NCI-H2107 treated with DMSO at 0.1 percent for 48 hours (cell line): ENCODE measurements around the gene AIG1.
"Not testable (repeated sequence)": the region's sequence is repeated elsewhere in the genome, so short reads cannot be mapped to it uniquely, and the experiment has no call there.

ENCODE experiments used
- DNase-seq: peaks from one replicate; lab custom pipeline; 2025; ENCODE audit not compliant: unreplicated experiment; lab: John Stamatoyannopoulos, UW

Gene AIG1

DNA sequence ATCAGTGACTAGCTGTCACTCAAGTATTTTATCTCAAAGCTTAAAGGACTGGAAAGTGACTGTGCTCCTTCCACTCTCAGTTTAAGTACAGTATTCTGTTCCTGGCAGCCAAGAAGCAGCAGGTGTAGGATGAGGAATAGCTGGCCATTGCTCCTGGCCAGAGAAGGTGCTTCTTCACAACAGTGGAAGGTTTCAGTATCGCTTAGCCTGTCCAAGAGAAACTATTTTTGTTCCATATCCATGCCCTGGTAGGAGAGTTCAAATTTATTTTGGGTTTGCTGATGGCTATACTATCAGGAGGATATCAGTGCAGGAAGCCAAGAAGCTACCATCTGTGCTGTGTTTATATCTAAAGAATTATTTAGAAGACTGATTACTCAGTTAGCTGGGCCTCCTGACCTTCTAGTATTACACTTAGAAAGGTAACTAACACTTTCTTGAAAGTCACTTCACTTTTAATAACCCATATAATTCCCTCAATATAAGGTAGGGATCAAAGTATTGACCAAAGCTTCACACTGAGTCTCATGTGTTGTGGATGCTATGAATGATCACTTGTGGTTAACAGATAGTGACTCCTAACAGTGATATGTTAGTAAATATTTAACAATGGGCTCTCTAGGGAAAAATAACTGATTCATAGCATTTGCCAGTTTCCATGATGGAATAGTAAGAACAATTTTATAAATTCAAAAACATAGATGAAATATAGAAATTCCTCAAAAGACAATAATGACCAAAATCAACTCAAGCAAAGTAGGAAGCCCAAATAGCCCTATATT, 99.9 kb downstream of the AIG1 start:
- DNase-seq, result no peak

DNA sequence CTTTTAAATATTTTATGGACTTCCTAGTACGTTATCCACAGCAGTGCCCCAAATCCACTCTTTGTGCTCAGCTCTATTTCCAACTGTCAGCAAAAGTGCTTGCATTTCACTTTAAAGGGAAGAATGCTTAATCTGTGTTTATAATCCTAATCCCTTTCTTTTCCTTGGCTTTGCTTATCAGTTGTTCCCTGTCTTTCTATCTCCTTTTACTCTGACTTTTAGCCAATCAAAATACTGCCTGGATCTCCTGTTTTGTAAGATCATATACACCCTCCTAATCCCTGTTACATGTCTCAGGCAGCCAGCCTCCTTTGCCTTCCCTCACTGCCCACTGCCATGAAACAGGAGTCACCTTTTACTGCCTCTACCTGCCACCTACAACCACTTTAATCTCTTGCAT, 102.9 kb downstream of the AIG1 start:
- no peak for DNase-seq

DNA sequence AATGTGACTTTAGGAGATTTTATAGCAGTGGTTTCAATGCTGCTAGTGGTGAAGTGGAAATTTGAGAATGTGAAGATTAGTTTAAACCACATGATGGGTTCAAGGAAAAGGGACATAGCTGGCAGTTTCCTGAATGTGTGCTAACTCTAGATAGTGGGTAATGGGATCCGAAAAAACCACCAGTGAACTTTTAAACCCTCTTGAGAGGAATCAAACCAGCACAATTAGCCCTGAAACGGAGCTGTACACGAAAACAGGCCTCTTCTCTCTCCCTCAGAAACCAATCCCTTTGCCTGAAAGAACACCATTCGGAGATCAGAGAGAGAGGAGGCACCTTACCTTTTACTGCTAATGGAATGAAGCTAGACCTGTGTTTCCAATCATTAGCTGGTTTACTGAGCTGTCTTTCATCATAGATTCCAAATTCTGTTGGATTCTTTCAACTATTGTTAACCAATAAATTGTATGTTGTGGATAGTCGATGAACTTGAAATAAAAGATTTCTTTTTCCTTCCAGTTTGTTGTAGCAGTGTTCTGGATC, 103.9 kb downstream of the AIG1 start:
- peak; percentile 84 for DNase-seq

DNA sequence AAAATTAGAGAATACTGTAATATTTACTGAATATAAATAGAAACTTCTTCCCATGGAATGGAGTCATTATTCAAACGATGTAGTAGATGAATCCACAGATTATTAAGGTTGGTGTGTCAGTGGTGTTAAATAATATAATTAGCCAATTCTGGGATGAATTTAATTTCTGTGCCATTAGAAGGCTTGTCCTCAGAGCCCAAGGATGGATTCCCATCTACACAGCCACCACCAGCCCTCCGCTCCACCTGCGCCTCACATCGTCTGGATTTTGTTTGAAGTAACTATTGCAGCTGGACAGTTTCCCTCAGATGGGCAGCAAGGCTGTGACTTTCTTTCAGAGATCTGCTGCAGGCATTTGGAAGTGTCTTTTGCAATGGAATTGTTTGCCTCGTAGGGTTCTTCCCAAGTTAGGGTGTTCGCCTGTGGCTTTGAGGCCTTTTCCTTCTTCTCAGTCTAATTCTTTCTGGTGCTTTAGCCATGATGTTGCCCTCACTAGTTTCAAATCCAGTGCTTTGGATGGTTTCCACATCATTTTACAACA, 104.7 kb downstream of the AIG1 start:
- DNase-seq, result no peak

DNA sequence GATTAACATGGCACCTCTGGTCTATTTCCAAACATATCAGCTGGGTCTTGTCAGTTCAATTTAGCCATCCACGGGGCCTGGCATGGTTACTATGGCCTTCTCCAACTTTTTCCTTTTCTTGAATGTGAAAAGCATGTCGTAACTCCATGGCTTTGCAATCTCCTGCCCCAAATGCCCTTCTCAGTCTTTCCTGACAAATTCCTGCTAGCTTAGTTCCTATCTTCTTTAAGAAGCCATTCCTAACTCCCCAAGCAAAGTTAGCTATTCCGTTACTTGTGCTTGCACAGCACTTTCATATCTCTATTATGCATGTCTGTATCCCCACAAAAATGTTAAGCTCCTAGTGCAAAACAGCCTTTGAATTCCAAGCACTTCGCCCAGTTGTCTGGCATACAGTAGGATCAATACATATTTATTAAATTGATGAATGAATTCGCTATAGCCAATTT, 105.6 kb downstream of the AIG1 start:
- no peak for DNase-seq

DNA sequence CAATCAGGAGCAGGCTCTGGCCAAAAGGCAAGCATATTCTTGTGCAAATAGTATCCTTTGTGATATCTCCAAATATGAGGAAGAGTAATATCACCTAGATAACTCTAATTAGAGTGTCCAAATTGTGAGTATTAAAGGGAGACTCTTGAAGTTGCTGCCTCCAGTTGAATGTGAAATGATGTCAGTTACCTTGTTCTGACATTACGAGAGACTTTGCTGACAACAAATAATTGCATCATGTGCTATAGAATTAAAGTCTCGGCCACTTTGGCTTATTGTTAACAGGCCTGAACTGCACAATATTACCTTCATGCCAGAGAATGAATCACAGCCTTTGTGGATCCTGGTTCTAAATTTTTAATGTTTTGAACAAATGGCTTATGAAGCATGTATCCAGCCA, 106.5 kb downstream of the AIG1 start:
- DNase-seq, result no peak

DNA sequence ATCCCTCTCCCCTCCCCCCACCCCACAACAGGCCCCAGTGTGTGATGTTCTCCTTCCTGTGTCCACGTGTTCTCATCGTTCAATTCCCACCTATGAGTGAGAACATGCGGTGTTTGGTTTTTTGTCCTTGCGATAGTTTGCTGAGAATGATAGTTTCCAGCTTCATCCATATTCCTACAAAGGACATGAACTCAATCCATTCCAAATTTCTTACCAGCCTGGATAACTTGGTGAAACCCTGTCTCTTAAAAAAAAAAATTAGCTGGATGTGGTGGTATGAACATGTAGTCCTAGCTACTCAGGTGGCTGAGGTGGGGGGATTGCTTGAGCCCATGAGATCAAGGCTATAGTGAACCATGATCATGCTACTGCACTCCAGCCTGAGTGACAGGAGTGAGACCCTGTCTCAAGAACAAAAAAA, 107.7 kb downstream of the AIG1 start:
- DNase-seq, result not testable (repeated sequence)

DNA sequence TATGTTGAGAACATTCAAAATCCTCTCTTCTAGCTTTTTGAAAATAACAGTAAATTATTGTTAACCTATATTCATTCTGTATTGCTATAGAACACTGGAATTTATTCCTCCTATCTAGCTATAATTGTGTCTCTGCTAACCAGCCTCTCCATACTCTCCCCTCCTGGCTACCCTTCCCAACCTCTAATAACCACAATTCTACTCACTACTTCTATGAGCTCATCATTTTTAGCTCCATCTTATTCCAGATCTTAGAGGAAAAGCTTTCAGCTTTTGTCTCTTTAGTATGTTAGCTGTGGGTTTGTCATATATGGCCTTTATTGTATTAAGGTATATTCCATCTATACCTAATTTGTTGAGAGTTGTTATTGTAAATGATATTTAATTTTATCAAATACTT, 108.8 kb downstream of the AIG1 start:
- DNase-seq, result no peak

DNA sequence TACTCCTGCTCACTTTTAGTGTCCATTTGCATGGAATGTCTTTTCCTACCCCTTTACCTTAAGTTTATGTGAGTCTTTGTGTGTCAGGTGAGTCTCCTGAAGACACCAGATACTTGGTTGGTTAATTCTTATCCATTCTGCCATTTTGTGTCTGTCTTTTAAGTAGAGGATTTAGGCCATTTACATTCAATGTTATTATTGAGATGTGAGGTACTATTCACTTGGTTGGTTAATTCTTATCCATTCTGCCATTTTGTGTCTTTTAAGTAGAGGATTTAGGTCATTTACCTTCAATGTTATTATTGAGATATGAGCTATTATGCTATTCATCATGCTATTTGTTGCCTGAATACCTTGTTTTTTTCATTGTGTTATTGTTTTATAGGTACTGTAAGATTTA, 113.8 kb downstream of the AIG1 start:
- DNase-seq, result no peak

DNA sequence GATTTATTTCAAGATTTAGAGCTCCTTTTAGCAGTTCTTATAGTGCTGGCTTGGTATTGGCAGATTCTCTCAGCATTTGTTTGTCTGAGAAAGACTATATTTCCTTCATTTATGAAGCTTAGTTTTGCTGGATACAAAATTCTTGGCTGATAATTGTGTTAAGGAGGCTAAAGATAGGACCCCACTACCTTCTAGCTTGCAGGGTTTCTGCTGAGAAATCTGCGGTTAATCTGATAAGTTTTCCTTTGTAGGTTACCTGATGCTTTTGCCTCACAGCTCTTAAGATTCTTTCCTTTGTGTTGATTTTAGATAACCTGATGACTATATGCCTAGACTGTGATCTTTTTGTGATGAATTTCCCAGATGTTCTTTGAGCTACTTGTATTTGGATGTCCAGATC, 114.3 kb downstream of the AIG1 start:
- DNase-seq, result no peak

DNA sequence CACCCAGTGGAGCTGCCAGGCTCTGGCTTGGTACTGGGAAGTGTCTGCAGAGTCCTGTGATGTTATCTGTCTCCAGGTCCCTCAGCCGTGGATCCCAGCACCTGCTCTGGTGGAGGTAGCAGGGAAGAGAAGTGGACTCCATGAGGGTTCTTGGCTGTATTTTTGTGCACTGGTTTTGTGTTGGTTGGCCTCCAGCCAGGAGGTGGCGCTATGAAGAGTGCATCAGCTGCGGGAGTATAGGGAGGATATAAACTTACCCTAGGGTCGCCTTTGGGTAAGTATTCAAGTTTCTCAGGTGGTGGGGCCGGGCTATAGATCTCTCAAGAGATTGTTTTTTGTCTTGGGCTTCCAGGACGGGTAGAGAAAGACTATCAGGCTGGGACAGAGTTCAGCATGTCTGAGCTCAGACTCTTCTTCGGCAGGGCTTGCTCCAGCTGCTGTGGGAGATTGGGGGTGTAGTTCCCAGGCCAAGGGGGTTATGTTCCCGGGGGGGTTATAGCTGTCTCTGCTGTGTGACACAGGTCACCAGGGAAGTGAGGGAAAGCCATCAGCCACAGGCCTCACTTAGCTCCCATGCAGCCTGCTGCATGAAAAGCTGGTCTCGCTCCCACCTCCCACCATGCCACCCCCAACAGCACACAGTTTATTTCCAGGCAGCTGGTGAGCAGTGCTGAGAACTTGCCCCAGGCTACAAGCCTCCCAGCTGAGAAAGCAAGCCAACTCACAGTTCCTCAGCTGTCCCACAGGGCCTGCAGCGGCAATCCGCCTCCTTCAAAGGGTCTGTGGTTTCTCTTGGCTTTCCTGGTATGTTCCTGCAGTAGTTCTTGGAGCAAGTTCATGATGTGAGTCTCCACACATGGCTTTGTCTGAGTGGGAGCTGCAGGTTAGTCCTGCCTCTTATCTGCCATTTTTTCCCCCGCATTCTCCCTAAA, 115.7 kb downstream of the AIG1 start:
- no peak for DNase-seq

DNA sequence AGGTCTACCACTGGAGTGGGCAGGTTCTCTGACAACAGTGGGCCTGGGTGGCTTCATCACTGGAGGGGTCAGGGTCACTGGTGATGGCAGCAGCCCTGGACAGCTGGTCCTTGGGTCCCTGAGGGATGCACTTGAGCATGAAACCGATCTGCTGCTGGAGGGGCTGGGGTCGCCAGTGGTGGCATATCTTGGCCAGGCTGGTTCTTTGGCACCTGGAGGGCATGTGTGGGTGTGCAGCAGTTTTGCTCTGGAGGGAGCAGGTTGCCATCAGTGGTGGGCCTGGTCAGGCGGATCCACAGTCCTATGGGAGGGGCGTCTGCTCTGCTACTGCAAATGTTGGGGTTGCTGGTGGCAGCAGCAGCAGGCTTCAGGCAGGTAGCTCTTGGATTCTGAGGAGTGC, 117.0 kb downstream of the AIG1 start:
- no peak for DNase-seq

DNA sequence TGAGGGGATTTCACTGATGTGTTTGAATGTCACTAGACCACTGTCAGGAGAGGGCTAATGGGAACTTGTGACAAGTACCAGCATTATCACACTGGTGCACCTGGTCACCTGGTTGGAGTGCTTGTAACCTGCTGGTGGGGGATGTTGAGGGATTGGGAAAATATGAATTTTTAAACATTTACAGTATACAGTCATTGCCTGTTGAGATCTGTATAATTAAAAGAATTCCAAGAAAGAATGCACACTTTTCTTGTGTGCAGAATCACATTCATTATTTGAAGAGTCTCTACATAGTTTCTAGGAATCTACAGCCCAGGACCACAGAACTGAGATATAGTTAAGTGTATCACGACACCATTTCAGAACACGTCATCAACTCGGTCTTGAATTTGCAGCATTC, 118.4 kb downstream of the AIG1 start:
- DNase-seq, result no peak

DNA sequence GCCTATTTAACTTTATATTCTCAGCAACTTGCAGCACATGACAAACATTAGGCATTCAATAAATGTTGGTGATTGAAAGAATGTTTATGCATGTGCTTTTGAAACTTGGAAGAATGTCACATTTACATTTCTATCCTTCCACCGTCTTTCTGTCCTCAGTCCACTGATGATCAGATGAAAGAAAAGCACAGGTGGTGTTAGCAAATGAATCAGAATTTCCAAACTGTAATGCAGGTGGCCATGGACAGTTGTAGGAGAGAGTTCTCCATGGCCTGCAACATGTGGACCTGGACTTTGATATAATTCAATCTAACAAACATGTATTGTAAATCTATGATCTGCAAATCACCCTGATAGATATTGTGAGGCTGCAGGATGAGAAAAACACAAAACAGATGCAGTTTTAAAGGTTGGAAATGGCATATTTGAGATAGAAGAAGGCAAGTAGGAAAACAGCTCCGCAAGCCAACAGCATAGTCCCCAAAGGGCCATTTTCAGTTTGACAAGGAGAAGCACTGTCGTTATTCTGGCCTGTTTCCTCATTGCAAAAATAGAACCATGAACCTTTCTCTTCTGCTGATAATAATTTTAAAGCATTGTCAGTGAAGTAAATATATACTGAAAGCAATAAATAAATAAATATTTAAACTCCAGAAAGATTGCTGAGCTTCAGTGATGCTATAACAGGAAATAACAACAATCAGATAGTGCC, 119.4 kb downstream of the AIG1 start:
- no peak for DNase-seq

DNA sequence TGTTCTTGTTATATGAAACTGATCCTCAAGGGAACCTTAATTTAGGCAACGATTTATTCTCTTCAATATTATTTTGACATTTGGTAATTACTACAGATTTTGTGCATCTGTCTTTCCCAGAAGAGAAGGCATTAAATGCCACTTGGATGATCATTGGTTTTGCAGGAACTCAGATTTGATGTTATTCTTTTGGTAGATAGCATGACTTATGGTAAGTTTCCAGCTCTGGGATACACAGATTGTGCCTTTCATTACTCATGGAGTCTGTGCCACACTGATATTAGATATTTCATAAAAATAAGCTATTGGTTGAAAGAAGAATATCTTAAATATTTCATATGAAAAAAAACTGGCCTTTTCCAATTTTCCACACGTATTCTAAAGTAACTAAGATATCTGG, 120.1 kb downstream of the AIG1 start:
- no peak for DNase-seq

DNA sequence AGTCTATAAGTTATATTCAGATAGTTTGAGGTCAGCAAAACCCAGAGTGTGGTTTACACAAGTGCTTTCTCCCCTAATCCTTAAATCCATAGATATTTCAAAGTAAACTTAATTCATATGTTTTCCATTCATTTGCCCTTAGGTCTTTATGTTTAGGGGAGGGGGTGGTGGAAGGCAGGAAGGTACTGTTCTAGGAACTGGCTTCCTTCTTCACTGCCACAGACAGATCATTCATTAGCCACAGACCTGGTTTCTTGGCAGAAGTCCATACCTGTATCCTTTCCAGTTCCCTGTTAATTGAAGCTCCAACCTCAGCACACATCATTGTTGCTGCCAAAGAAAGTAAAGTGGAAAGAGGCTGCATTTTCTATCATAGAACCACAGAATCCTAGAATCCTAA, 123.0 kb downstream of the AIG1 start:
- no peak for DNase-seq

DNA sequence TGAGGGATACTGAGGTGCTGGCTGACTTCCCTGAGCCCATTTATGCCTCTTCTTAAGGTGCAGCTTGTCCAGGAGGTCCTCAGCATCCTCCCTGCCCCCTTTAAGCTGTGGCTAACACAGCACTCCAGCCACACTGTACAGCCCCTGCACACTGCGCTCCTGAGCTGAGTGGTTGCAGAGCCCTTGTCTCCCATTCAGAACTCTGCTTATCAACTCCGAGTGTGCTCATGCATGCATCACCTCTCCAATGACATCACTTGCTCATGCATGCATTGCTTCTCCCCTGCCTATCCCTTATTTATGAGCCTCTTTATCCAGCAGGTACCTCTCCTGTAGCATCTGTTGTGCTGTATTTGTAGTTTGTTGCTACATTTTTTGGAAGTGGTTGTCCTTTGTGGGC, 124.6 kb downstream of the AIG1 start:
- no peak for DNase-seq

DNA sequence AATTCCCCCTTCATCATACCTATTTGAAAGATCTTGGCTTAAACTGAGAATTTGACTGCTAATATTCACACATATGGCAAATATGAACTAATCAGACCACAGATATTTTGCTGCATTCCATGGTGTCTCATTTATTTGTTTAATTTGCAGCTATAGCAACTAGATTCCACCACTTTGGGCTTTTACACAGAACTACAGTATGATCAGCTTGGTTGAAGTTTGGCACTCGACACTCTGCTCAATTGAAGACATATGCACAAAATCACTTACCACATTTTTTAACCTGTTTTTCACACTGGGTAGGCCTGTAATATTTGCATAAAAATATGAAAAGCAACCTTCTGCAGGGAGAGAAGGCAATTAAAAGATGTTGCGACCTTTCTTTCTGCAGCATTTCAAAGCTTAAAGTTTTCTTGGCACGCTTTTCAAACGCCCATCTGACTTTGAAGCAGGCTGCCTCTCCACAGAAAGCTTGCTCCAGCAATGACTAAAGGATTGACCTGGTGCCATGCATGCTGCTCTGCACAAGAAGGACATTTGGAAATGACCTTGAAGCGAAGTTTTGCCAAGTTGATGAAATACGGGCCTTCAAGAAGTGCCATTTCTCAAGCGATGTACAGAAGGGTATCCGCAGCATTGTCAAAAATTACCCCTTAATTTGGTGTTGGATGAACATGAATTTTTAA, 126.7 kb downstream of the AIG1 start:
- DNase-seq, result no peak

DNA sequence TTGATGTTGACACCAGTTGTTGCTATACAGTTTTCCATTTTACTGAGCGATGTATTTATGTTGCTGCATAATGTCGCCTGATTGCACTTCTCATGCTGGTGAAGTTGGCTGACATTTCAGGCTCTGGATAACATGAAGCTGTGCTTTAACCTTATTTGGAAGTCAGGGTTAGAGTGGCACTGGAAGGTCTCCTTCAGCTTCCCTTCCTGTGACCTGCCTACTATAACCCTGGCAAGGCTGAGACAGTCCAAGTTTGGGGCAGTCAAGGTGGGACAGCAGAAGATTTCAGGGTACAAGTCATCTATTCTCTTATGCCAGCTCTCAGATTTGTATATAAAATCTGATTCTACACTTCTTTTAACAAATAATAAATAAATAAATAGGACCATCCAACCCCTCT, 127.6 kb downstream of the AIG1 start:
- no peak for DNase-seq

DNA sequence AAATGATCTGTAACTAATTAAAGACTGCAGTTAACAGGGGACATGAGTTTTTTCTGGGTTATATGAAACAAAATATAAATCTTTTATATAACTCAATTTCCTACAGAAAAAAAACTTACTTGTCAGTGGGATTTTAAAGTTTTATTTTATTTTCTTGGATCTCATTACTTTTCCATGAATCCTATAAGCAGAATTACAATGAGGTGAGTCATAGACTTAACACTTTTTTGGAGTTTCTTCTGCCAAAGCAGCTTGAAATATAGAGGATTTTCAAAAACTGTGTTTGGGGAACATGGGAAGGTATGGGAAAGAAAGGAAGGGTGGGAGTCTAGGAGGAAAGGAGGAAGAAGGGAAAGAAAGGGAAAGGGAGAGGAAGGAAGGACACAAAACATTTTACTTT, 130.7 kb downstream of the AIG1 start:
- DNase-seq, result no peak
